Left renal pelvis (tissue), 4 donors: ENCODE results near the gene CACNA1B. TPM values are rescaled to one million over a fixed set of nuclear protein-coding genes. Genes with fewer than 3 reads are reported as not detected.
"Not testable (repeated sequence)": the region's sequence is repeated elsewhere in the genome, so short reads cannot be mapped to it uniquely, and the experiment has no call there.

ENCODE experiments used
- DNase-seq, 4 donors: peaks; one replicate each; pipeline ENCODE4 v3.0.0-alpha.2; 2013; ENCODE audit warnings: low read depth in 4 of 4, low spot score in 3 of 4
- polyA plus RNA-seq, 4 donors: library from polyadenylated mRNA; unstranded; fragments of 120-200 nt; gene quantifications; one replicate each; pipeline ENCODE4 v1.2.1, GENCODE V29; 2013; ENCODE audit not compliant: insufficient read length in 4 of 4

CACNA1B gene
- polyA plus RNA-seq, 4 donors = 0.10 to 0.70 (median 0.27) TPM

GRCh38 chr9:138009803-138010690 lies 132.5 kb downstream of the CACNA1B start:
- DNase-seq = no peak

DNA sequence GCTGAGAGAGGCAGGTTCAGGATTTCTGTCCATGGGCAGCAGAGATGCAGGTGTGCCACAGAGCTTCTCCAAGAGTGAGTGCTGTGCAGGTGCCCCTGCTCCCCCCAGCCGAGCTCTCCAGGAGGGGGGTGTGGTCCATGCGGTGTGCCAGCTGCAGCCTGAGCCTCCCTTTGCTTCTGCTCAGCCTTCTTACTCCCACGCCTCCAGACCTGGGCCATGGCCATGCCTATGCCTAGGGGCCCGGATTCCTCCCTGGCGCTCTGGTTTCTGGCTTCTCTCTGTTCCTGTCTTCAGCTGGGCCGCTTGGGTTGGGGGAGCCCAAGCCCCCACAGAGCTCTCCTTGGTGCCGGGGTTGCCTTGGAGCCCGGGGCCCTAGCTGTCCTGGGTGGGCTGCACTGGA lies 133.3 kb downstream of the CACNA1B start:
- no peak for DNase-seq

DNA sequence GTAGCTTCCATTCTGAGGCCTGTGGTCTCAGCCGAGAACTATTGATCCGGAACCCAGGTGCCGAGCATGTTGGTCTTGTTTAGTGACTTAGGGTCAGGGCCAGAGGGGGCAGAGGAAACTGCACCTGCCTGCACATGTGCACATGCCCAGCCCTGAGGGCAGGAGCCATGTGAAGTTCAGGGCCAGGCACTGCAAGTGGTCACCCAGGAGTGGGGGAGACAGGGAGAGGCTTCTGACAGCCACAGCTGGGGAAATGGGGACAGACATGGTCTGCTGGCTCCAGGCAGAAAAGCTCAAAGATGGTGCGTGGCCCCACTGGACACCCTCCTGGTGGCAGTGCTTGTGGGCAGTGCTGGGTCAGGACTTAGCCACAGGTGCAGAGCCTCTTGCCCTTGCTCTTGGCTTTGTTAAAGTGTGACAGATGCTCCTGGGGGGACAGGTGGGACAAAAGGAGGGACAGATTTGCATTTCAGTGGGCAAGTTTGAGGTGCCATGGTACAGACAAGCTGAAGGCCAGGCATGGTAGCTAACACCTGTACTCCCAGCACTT lies 134.4 kb downstream of the CACNA1B start:
- no peak for DNase-seq

- no peak for DNase-seq
Observed at GRCh38 chr9:138013273-138013672, 135.7 kb downstream of the CACNA1B start.

GRCh38 chr9:138013836-138014562 lies 136.4 kb downstream of the CACNA1B start:
- DNase-seq = no peak

GRCh38 chr9:138014563-138014945 lies 137.0 kb downstream of the CACNA1B start:
- DNase-seq = no peak

- no peak for DNase-seq
Observed at GRCh38 chr9:138015021-138015829, 137.6 kb downstream of the CACNA1B start.

DNA sequence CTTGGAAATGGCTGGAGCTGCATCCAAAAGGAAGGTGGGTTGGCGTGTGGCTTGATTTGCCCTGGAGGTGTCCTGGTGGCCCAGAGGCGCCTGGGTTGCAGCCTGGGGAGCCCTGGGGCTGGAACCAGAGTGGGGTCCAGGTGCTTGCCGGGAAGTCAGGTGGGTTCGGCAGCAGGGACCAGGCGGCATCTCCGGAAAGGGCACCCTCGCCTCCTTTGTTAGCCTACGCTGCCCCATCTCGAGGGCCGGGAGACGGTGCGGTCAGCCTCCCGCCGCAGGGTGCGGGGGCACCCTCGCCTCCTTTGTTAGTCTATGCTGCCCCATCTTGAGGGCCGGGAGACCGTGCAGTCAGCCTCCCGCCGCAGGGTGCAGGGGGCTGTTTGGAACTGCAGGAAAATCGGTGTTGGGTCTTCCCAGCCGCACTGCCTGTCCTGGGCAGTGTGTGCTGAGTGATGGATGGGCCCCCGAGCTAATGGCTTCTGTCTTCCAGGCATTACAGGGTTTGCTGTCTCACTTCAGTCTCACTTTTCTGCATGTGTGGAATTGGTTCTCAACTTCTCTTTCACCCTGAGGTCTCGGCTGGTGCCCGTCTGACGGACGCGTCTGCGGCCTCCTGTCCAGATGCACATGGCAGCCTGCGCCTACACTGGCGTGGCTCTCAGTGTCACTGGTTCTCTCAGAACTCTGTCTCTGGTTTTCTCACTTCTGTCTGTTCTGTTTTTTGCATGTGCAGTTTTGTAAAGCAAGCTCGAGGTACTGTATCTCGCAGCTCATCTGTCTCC lies 139.0 kb downstream of the CACNA1B start:
- no peak for DNase-seq

DNA sequence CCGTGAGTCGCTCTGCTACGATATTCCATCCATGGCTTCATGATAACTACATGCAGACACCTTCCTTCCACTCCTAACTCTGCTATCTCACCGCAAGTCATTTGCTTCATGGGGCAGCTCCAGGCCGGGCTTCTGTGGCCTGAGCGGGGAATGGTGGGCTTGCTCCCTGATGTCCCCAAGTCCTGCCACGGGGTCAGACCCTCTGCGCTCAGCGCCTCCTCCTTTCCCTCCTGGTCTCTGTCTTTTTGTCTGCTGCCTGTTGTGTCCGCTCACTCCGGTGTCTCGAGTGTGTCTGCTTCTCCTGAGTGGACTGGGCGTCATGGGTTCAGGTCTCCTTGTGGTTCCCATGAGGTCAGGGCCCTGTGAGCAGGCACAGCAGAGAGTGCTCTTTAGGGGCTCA lies 139.6 kb downstream of the CACNA1B start:
- DNase-seq = no peak

DNA sequence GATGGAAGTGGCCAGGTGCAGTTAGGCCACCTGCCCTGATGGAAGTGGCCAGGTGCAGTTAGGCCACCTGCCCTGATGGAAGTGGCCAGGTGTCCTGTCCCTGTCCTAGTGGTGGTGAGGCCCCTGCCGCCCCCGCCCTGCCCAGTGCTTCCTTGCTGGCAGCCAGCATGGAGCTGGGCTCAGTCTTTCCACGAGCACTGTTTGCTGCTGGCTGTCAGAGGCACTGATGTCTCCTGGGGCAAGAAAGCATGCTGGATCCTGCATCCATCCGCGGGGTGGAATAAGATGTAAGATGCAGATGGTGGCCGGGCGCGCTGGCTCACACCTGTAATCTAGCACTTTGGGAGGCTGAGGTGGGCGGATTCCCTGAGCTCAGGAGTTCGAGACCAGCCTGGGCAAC lies 141.9 kb downstream of the CACNA1B start:
- not testable (repeated sequence) for DNase-seq

- DNase-seq = no peak
Observed at GRCh38 chr9:138020120-138020794, 142.7 kb downstream of the CACNA1B start.

- no peak for DNase-seq
Observed at GRCh38 chr9:138020795-138021182, 143.2 kb downstream of the CACNA1B start.

GRCh38 chr9:138021251-138022056 lies 143.9 kb downstream of the CACNA1B start:
- no peak for DNase-seq

GRCh38 chr9:138022121-138022741 lies 144.6 kb downstream of the CACNA1B start:
- DNase-seq = peak in 1 of 4 donors; percentile 12

- DNase-seq = no peak
Observed at GRCh38 chr9:138022756-138023393, 145.3 kb downstream of the CACNA1B start.

GRCh38 chr9:138023394-138024124 lies 146.0 kb downstream of the CACNA1B start:
- no peak for DNase-seq

GRCh38 chr9:138024131-138024530 lies 146.5 kb downstream of the CACNA1B start:
- no peak for DNase-seq
